Kidney tubule cell (primary cell): ENCODE results near the gene TIMP1.

Source experiments
- DNase-seq: peaks from one replicate; pipeline ENCODE4 v3.0.0-alpha.2; 2018; ENCODE audit warnings: low spot score

Gene TIMP1

DNA sequence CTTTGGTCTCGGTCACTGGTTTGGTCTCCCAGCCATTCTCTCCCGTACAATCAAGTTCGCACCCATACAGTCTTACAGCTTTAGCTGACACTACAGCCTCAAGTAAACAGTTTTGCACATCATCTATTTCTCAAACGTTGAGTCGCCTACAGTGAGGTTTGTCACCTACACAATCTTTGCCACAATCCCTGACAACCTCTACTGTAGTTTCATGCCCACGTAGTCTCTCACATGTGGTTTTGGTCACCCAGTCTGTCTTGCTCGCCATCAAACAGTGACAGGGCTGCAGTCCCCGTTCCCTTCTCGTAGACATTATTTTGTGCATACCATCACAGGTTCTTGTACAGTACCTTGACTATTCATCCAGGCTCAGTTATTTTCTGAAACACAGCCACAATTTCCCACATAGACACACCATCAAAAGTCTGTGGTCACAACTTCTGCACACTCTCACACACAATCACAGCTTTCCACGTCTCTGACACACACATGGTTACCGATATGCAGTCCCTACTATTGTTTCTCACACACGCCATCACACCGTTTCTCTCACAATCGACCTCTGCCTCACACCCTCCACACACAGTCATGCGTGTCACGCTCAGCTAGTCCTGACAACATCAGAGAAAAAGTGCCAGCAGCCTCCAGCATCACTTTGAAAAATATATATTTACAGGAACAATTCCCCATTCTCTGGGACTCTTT lies 52.8 kb downstream of the TIMP1 start:
- no peak for DNase-seq
